ENCODE measurements around the gene LCN10.
A peak's percentile ranks its signal among the peaks of the same experiment; 100 is the strongest.
"Not testable (repeated sequence)": the region's sequence is repeated elsewhere in the genome, so short reads cannot be mapped to it uniquely, and the experiment has no call there.

Gene LCN10

GRCh38 chr9:136742591-136743391 is at the start of gene LCN10:
TSS of gene LCN10 (minus strand) at chr9:136742940. CDS start at chr9:136742903, 37 bp downstream.
- no peak for DNase-seq

- no peak for DNase-seq
Observed at GRCh38 chr9:136791516-136792276, 49.0 kb upstream of the LCN10 start.

GRCh38 chr9:136790640-136791515 is 48.1 kb upstream of the LCN10 start, which contains the start of gene TMEM141:
TSS of gene TMEM141 (plus strand) at chr9:136791344. CDS start at chr9:136791371, 27 bp downstream.
- peak; percentile 97 for DNase-seq

GRCh38 chr9:136789523-136789937 is 46.8 kb upstream of the LCN10 start:
- no peak for DNase-seq

GRCh38 chr9:136788644-136789522 is 46.1 kb upstream of the LCN10 start:
- not testable (repeated sequence) for DNase-seq

GRCh38 chr9:136787690-136788400 is 45.1 kb upstream of the LCN10 start:
- no peak for DNase-seq

GRCh38 chr9:136786983-136787382 is 44.2 kb upstream of the LCN10 start:
- DNase-seq = not testable (repeated sequence)

GRCh38 chr9:136786451-136786850 is 43.7 kb upstream of the LCN10 start:
- DNase-seq = no peak

GRCh38 chr9:136785565-136786355 is 43.0 kb upstream of the LCN10 start:
- not testable (repeated sequence) for DNase-seq

GRCh38 chr9:136784997-136785361 is 42.2 kb upstream of the LCN10 start:
- no peak for DNase-seq

- no peak for DNase-seq
Observed at GRCh38 chr9:136784249-136784996, 41.7 kb upstream of the LCN10 start.

- DNase-seq = no peak
Observed at GRCh38 chr9:136782452-136782851, 39.7 kb upstream of the LCN10 start.

- DNase-seq = no peak
Observed at GRCh38 chr9:136779808-136780207, 37.1 kb upstream of the LCN10 start.

GRCh38 chr9:136777359-136777758 is 34.6 kb upstream of the LCN10 start:
- no peak for DNase-seq

GRCh38 chr9:136776947-136777346 is 34.2 kb upstream of the LCN10 start:
- DNase-seq = no peak

- no peak for DNase-seq
Observed at GRCh38 chr9:136775191-136775590, 32.5 kb upstream of the LCN10 start.

- no peak for DNase-seq
Observed at GRCh38 chr9:136774416-136775045, 31.8 kb upstream of the LCN10 start.

GRCh38 chr9:136773386-136774044 is 30.8 kb upstream of the LCN10 start:
- no peak for DNase-seq

Data from GOT3 (cell line).